ENCODE results near the gene ANKRD18B. TPM values are rescaled to one million over a fixed set of nuclear protein-coding genes. Genes with fewer than 3 reads are reported as not detected.
"Not testable (repeated sequence)": the region's sequence is repeated elsewhere in the genome, so short reads cannot be mapped to it uniquely, and the experiment has no call there.

ANKRD18B gene
- total RNA-seq, 1 donor from 2014 or later, result not detected

GRCh38 chr9:33489066-33489465 is 35.0 kb upstream of the ANKRD18B start:
- H3K4me3 Mint-ChIP-seq, result no peak overlapping the region
- H3K36me3 Mint-ChIP-seq (ENCODE audit: low read depth), result no peaks in the 10 kb centered on the region
- peaks cover 6% of the 10 kb centered on the region for H3K27me3 Mint-ChIP-seq
- CTCF ChIA-PET, result no interaction called here
- POLR2A ChIA-PET, result no interaction called here
- H3K4me1 Mint-ChIP-seq, result no peaks in the 10 kb centered on the region
- intact Hi-C loops (cut with micrococcal nuclease), result no loop called here
- TF ChIP-seq CTCF (IDR thresholded peaks at IDR 0.05), result no peak
- no peak overlapping the region for H3K27ac Mint-ChIP-seq
- ATAC-seq (ENCODE audit: low read depth) (no peak), DNase-seq (no peak)
- H3K9me3 Mint-ChIP-seq, result no peaks in the 10 kb centered on the region

- H3K4me3 Mint-ChIP-seq; H3K4me1 Mint-ChIP-seq; H3K9me3 Mint-ChIP-seq; ATAC-seq (ENCODE audit: low read depth); CTCF ChIA-PET; intact Hi-C loops (cut with micrococcal nuclease); POLR2A ChIA-PET; H3K27me3 Mint-ChIP-seq; DNase-seq; H3K27ac Mint-ChIP-seq; H3K36me3 Mint-ChIP-seq (ENCODE audit: low read depth): not testable (repeated sequence)
Measured at GRCh38 chr9:33493819-33494218, 30.2 kb upstream of the ANKRD18B start.

GRCh38 chr9:33498387-33498786 is 25.7 kb upstream of the ANKRD18B start:
- intact Hi-C loops (cut with micrococcal nuclease), result loop anchor here (1.0 kb wide), 1 partner anchor 95 kb away; no protein-coding TSS in a partner anchor
- ATAC-seq (ENCODE audit: low read depth) (no peak), DNase-seq (no peak)
- no peak for TF ChIP-seq CTCF (IDR thresholded peaks at IDR 0.05)
- ChIA-PET POLR2A (no interaction called here), CTCF (interaction anchor here (0.7 kb wide), 1 partner anchor 211 kb away, joined by 3 read pairs; no protein-coding TSS in a partner anchor)
- no peak overlapping the region for H3K27ac Mint-ChIP-seq
- H3K27me3 Mint-ChIP-seq, result peaks cover 3% of the 10 kb centered on the region
- H3K4me1 Mint-ChIP-seq, result no peaks in the 10 kb centered on the region
- no peaks in the 10 kb centered on the region for H3K9me3 Mint-ChIP-seq
- no peak overlapping the region for H3K4me3 Mint-ChIP-seq
- no peaks in the 10 kb centered on the region for H3K36me3 Mint-ChIP-seq (ENCODE audit: low read depth)

- Mint-ChIP-seq H3K4me1 (peaks cover 7% of the 10 kb centered on the region), H3K4me3 (no peak overlapping the region), H3K27ac (no peak overlapping the region), H3K36me3 (ENCODE audit: low read depth) (no peaks in the 10 kb centered on the region), H3K27me3 (peaks cover 4% of the 10 kb centered on the region), H3K9me3 (no peaks in the 10 kb centered on the region)
- no peak for ATAC-seq (ENCODE audit: low read depth)
- DNase-seq, result no peak
- no peak for TF ChIP-seq CTCF (IDR thresholded peaks at IDR 0.05)
- CTCF ChIA-PET, result no interaction called here
- POLR2A ChIA-PET, result no interaction called here
- intact Hi-C loops (cut with micrococcal nuclease), result no loop called here
Measured at GRCh38 chr9:33506626-33507370, 17.3 kb upstream of the ANKRD18B start.

GRCh38 chr9:33510262-33511183 is 13.5 kb upstream of the ANKRD18B start:
- peak overlapping the region; percentile 92 for H3K4me3 Mint-ChIP-seq
- ATAC-seq (ENCODE audit: low read depth) (peak; percentile 71), DNase-seq (peak; percentile 26)
- H3K4me1 Mint-ChIP-seq, result peaks cover 7% of the 10 kb centered on the region
- TF ChIP-seq CTCF (IDR thresholded peaks at IDR 0.05), result no peak
- H3K36me3 Mint-ChIP-seq (ENCODE audit: low read depth), result no peaks in the 10 kb centered on the region
- no peaks in the 10 kb centered on the region for H3K9me3 Mint-ChIP-seq
- H3K27me3 Mint-ChIP-seq, result peaks cover 4% of the 10 kb centered on the region
- intact Hi-C loops (cut with micrococcal nuclease), result no loop called here
- CTCF ChIA-PET, result no interaction called here
- no peak overlapping the region for H3K27ac Mint-ChIP-seq
- POLR2A ChIA-PET, result interaction anchor here (0.6 kb wide), 1 partner anchor 221 kb away, joined by 3 read pairs; no protein-coding TSS in a partner anchor

- H3K9me3 Mint-ChIP-seq; H3K27ac Mint-ChIP-seq; H3K36me3 Mint-ChIP-seq (ENCODE audit: low read depth); H3K4me1 Mint-ChIP-seq; ATAC-seq (ENCODE audit: low read depth); DNase-seq; CTCF ChIA-PET; intact Hi-C loops (cut with micrococcal nuclease); H3K27me3 Mint-ChIP-seq: not testable (repeated sequence)
- peak overlapping the region; percentile 92 for H3K4me3 Mint-ChIP-seq
- POLR2A ChIA-PET, result interaction anchor here (0.6 kb wide), 1 partner anchor 221 kb away, joined by 3 read pairs; no protein-coding TSS in a partner anchor
Measured at GRCh38 chr9:33511184-33511517, 12.9 kb upstream of the ANKRD18B start.

- DNase-seq; CTCF ChIA-PET; H3K4me1 Mint-ChIP-seq; H3K27me3 Mint-ChIP-seq; H3K36me3 Mint-ChIP-seq (ENCODE audit: low read depth); H3K27ac Mint-ChIP-seq; H3K9me3 Mint-ChIP-seq; intact Hi-C loops (cut with micrococcal nuclease); ATAC-seq (ENCODE audit: low read depth); POLR2A ChIA-PET; H3K4me3 Mint-ChIP-seq: not testable (repeated sequence)
Measured at GRCh38 chr9:33512535-33512934, 11.5 kb upstream of the ANKRD18B start.

- H3K36me3 Mint-ChIP-seq (ENCODE audit: low read depth); POLR2A ChIA-PET; H3K9me3 Mint-ChIP-seq; ATAC-seq (ENCODE audit: low read depth); DNase-seq; CTCF ChIA-PET; H3K27me3 Mint-ChIP-seq; intact Hi-C loops (cut with micrococcal nuclease); H3K4me3 Mint-ChIP-seq; H3K4me1 Mint-ChIP-seq; H3K27ac Mint-ChIP-seq: not testable (repeated sequence)
Measured at GRCh38 chr9:33515342-33515995, 8.6 kb upstream of the ANKRD18B start.

Data from activated B cell treated with CpG ODN at 0.5 μM for 24 hours (primary cell).